ENCODE data around the gene OLFM1. TPM values are rescaled to one million over a fixed set of nuclear protein-coding genes. Genes with fewer than 3 reads are reported as not detected.

The OLFM1 gene
- total RNA-seq, 1 donor from 2014 or later: not detected

GRCh38 chr9:135134268-135135022, 47.0 kb downstream of the OLFM1 start:
- H3K4me3 ChIP-seq (ENCODE audit: low read depth, low read length): no peak overlapping the region
- TF ChIP-seq CTCF (conservative IDR thresholded peaks at IDR 0.05; ENCODE audit: low read depth, low read length): no peak
- no peak for DNase-seq (ENCODE audit: low read depth)

- no peak for DNase-seq (ENCODE audit: low read depth)
- H3K4me3 ChIP-seq (ENCODE audit: low read depth, low read length): no peak overlapping the region
- TF ChIP-seq CTCF (conservative IDR thresholded peaks at IDR 0.05; ENCODE audit: low read depth, low read length): no peak
These were observed 47.9 kb downstream of the OLFM1 start for GRCh38 chr9:135135171-135135928.

GRCh38 chr9:135135929-135136315, 48.5 kb downstream of the OLFM1 start:
- TF ChIP-seq CTCF (conservative IDR thresholded peaks at IDR 0.05; ENCODE audit: low read depth, low read length): no peak
- no peak for DNase-seq (ENCODE audit: low read depth)
- no peak overlapping the region for H3K4me3 ChIP-seq (ENCODE audit: low read depth, low read length)

- H3K4me3 ChIP-seq (ENCODE audit: low read depth, low read length): no peak overlapping the region
- DNase-seq (ENCODE audit: low read depth): no peak
- TF ChIP-seq CTCF (conservative IDR thresholded peaks at IDR 0.05; ENCODE audit: low read depth, low read length): no peak
These were observed 49.0 kb downstream of the OLFM1 start for GRCh38 chr9:135136481-135136880.

- DNase-seq (ENCODE audit: low read depth): no peak
- no peak for TF ChIP-seq CTCF (conservative IDR thresholded peaks at IDR 0.05; ENCODE audit: low read depth, low read length)
- H3K4me3 ChIP-seq (ENCODE audit: low read depth, low read length): no peak overlapping the region
These were observed 49.7 kb downstream of the OLFM1 start for GRCh38 chr9:135136991-135137832.

- TF ChIP-seq CTCF (conservative IDR thresholded peaks at IDR 0.05; ENCODE audit: low read depth, low read length): no peak
- H3K4me3 ChIP-seq (ENCODE audit: low read depth, low read length): no peak overlapping the region
- DNase-seq (ENCODE audit: low read depth): no peak
These were observed 50.8 kb downstream of the OLFM1 start for GRCh38 chr9:135138078-135138855.

Measured in epithelial cell of proximal tubule (primary cell).